GM12891 (cell line): ENCODE measurements around the gene TESK2.
A peak's percentile ranks its signal among the peaks of the same experiment; 100 is the strongest.

Source experiments
- DNase-seq: peaks from one replicate; pipeline ENCODE4 v3.0.0; 2011; ENCODE audit warnings: low spot score; ENCODE audit not compliant: insufficient read length
- FAIRE-seq: peaks from 2 replicates; lab custom pipeline; 2011; peaks lifted over from hg19 to GRCh38; lab: Jason Lieb, UNC
- PAX5 ChIP-seq: IDR thresholded peaks from 2 replicates; pipeline ENCODE4 v1.6.1; 2011; ENCODE audit warnings: low read length, moderate library complexity, mild to moderate bottlenecking; ENCODE audit not compliant: insufficient read depth, severe bottlenecking
- POLR2A ChIP-seq: IDR thresholded peaks from 2 replicates; pipeline ENCODE4 v1.6.1; 2011; ENCODE audit warnings: low read depth, low read length, control low read depth
- POLR2AphosphoS5 ChIP-seq: IDR thresholded peaks from 2 replicates; pipeline ENCODE4 v1.6.1; 2011; ENCODE audit warnings: low read depth, low read length, control low read depth
- POU2F2 ChIP-seq: IDR thresholded peaks from 2 replicates; pipeline ENCODE4 v1.6.1; 2011; ENCODE audit warnings: low read depth, mild to moderate bottlenecking, control low read depth, low read length, moderate library complexity
- SPI1 ChIP-seq: IDR thresholded peaks from 2 replicates; pipeline ENCODE4 v1.6.1; 2011; ENCODE audit warnings: low read depth, low read length, control low read depth
- TAF1 ChIP-seq: IDR thresholded peaks from 2 replicates; pipeline ENCODE4 v1.6.1; 2011; ENCODE audit warnings: low read depth, low read length, control low read depth

The TESK2 gene

GRCh38 chr1:45317166-45317565 lies 173.8 kb downstream of the TESK2 start:
- TF ChIP-seq SPI1: no peak
- no peak for TF ChIP-seq POLR2AphosphoS5
- TF ChIP-seq TAF1: no peak
- TF ChIP-seq POU2F2: no peak
- no peak for TF ChIP-seq POLR2A
- TF ChIP-seq PAX5: no peak
- no peak for DNase-seq
- no peak for FAIRE-seq

GRCh38 chr1:45314266-45314665 lies 176.7 kb downstream of the TESK2 start:
- FAIRE-seq (no peak), DNase-seq (no peak)
- TF ChIP-seq SPI1: no peak
- TF ChIP-seq POU2F2: no peak
- no peak for TF ChIP-seq POLR2AphosphoS5
- no peak for TF ChIP-seq TAF1
- TF ChIP-seq POLR2A: no peak
- TF ChIP-seq PAX5: no peak

- no peak for FAIRE-seq
Measured at GRCh38 chr1:45306905-45307304, 184.1 kb downstream of the TESK2 start.

GRCh38 chr1:45306319-45306718 lies 184.6 kb downstream of the TESK2 start:
- DNase-seq (no peak), FAIRE-seq (peak; percentile 28)

More at GRCh38 chr1:45306905-45307304, 184.1 kb downstream of the TESK2 start:
- TF ChIP-seq SPI1 (no peak), POLR2A (no peak), POU2F2 (no peak), TAF1 (no peak), POLR2AphosphoS5 (no peak)
- DNase-seq: no peak

GRCh38 chr1:45305231-45305630 lies 185.7 kb downstream of the TESK2 start:
- FAIRE-seq (peak; percentile 51), DNase-seq (no peak)
- TF ChIP-seq PAX5 (no peak), POU2F2 (no peak), TAF1 (0 out of 2 replicates have a peak, but pooled peaks have one; percentile 4), SPI1 (no peak), POLR2AphosphoS5 (no peak)

More at GRCh38 chr1:45306319-45306718, 184.6 kb downstream of the TESK2 start:
- peak; percentile 72 for TF ChIP-seq SPI1
- no peak for TF ChIP-seq PAX5
- 0 out of 2 replicates have a peak, but pooled peaks have one; percentile 57 for TF ChIP-seq TAF1

- DNase-seq (no peak), FAIRE-seq (peak; percentile 23)
- 0 out of 2 replicates have a peak, but pooled peaks have one; percentile 6 for TF ChIP-seq TAF1
- no peak for TF ChIP-seq POU2F2
- TF ChIP-seq SPI1: 0 out of 2 replicates have a peak, but pooled peaks have one; percentile 6
Measured at GRCh38 chr1:45304311-45305081, 186.5 kb downstream of the TESK2 start.

- TF ChIP-seq SPI1 (no peak), POLR2AphosphoS5 (peak; percentile 84), PAX5 (no peak), TAF1 (peak; percentile 80; the same call in 1 of the 2 replicates), POLR2A (peak; percentile 85), POU2F2 (peak; percentile 55)
- FAIRE-seq (peak; percentile 80), DNase-seq (peak; percentile 83)
Measured at GRCh38 chr1:45303520-45304310, 187.2 kb downstream of the TESK2 start.

- FAIRE-seq: no peak
- no peak for DNase-seq
- TF ChIP-seq POLR2AphosphoS5 (no peak), PAX5 (no peak), POU2F2 (no peak), POLR2A (no peak), SPI1 (no peak), TAF1 (no peak)
Measured at GRCh38 chr1:45302505-45303150, 188.3 kb downstream of the TESK2 start.

GRCh38 chr1:45300669-45300997 lies 190.3 kb downstream of the TESK2 start:
- no peak for DNase-seq
- no peak for TF ChIP-seq POU2F2
- no peak for TF ChIP-seq POLR2A
- no peak for TF ChIP-seq SPI1
- no peak for TF ChIP-seq POLR2AphosphoS5
- no peak for TF ChIP-seq TAF1
- TF ChIP-seq PAX5: no peak
- no peak for FAIRE-seq
